Measurements from ENCODE around the gene KLHL6. TPM values are rescaled to one million over a fixed set of nuclear protein-coding genes. Genes with fewer than 3 reads are reported as not detected.

The KLHL6 gene
- polyA plus RNA-seq, 4 donors, result 1.0 to 1.6 (median 1.1) TPM

Other genes with a start within 250 kb of the KLHL6 start
- gene MCF2L2, start 127.1 kb downstream of the KLHL6 start, polyA plus RNA-seq (ENCODE audit: insufficient read length in 4 of 4), result 1 to 10 TPM in 1 of 4 donors, under 1 TPM in 3; 0.35 to 1.5 (median 0.93) TPM
- gene KLHL24, start 79.9 kb upstream of the KLHL6 start, polyA plus RNA-seq (ENCODE audit: insufficient read length in 4 of 4), result 10 to 100 TPM; 40.5 to 53.9 (median 47.2) TPM
- 10 to 100 TPM; 27.2 to 41.8 (median 35.2) TPM for gene YEATS2, start 142.1 kb upstream of the KLHL6 start, polyA plus RNA-seq (ENCODE audit: insufficient read length in 4 of 4)